UCSD-AML1 (cell line): ENCODE measurements around the gene SMIM10L2A.
A peak's percentile ranks its signal among the peaks of the same experiment; 100 is the strongest.
"Not testable (repeated sequence)": the region's sequence is repeated elsewhere in the genome, so short reads cannot be mapped to it uniquely, and the experiment has no call there.

Source experiments
- DNase-seq: peaks from one replicate; lab custom pipeline; 2025; ENCODE audit not compliant: unreplicated experiment; lab: John Stamatoyannopoulos, UW

SMIM10L2A gene

DNA sequence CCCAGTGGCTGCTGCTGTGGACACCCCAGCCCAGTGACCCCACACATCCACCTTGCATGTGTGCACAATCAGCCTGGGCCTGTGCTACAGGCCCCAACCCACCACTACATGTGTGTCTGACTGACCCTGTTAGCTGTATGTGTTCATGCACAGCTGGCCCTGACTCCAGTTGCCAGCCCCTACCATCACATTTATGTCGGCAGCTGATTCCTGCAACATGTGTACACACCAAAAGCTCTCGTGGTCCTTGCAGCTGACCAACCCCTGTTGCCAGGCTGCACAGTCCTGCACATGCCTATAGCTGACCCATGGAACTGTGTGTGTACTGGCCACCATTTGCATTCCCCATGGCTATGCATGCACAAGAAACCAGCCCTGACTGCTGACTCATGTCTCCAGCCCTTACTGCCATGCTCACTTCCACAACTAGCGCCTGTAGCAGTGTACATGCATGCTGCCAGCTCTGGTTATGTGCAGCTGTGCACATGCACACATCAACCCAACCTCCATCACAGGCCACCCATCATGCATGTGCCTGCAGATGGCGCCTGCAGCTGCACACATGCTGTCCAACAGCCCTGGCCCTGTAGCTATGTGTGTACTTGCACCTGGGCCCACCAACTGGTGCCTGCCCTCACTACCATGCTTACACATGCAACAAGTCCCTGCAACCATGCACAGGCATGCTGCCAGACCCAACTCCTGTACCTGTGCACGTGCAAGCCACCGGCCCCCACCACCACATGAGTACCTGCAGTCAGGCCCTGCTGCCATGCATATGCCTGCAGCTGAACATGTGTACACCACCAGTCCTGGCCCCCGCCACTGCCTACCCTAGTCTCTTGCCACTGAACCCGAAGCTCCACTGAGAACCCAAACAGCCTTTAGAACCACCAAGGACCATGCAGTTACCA is 28.1 kb downstream of the SMIM10L2A start:
- no peak for DNase-seq

DNA sequence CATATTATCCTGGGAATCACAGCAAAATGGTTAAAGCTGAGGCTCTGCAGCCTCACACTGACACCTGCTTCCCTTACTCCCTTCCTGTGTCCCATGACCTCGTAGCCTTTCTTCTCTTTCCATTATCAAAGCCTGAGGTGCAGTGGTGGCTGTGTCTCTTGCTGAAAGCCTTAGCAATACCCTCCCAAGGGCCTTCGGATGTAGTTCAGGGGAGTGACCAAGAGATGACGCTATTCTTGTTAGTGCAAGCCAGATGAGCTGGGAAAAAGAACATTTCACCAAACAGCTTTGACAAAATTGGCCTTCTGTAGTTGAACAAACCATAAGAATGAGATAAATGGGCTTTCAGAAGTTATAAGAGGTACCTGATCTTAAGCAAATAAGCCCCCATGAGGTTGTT is 31.6 kb downstream of the SMIM10L2A start:
- no peak for DNase-seq

DNA sequence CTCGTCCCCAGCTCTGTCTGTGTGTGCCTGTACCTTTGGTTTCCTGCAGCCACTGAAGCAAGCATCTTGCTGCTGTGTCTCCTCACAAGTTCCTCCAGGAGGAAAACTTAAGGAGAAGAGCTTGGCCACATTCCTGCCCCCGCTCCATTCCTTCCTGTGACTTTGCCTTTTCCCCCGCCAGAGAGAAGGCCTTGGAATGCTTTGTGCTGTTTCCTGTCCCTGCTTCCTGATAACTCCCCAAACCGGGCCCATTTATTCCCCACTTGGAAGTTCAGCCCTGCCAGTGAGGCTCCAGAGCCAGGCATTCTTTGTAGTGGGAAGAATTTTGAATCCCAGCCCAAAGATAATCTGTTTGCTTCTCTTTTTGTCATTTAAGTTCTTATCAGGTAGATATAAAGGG is 33.1 kb downstream of the SMIM10L2A start:
- DNase-seq = no peak

DNA sequence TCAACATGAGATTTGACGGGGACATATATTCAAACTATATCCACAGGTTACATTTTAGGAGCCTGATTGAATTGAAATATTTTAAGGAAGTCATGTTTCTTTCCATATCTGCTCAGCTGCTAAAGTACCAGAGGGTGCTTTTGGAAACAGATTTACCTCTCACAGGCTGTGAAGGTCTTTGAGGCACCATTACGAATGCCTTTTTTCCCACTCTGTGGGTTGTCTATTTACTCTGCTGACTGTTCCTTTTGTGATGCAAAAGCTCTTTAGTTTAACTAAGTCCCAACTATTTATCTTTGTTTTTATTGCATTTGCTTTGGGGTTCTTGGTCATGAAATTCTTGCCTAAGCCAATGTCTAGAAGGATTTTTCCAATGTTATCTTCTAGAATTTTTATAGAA is 40.0 kb downstream of the SMIM10L2A start:
- not testable (repeated sequence) for DNase-seq

DNA sequence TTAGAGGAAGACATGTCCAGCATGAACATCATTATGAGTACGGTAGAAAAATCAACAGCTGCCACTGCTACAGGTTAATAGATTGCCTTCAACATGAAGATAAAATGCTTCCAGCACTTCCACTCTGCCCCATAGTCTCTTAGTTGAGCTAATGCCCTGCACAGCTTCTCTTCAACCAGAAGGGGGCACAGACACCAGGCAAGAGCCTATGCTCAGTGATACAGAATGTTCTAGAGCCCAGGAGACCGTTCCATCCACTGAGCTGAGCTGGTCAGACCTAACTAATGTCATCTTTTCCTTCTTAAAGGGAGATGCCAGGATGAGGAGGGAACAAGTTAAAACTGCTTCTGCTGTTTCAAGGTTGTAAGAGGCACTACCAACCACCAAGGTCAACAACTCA is 42.2 kb downstream of the SMIM10L2A start:
- DNase-seq = no peak

DNA sequence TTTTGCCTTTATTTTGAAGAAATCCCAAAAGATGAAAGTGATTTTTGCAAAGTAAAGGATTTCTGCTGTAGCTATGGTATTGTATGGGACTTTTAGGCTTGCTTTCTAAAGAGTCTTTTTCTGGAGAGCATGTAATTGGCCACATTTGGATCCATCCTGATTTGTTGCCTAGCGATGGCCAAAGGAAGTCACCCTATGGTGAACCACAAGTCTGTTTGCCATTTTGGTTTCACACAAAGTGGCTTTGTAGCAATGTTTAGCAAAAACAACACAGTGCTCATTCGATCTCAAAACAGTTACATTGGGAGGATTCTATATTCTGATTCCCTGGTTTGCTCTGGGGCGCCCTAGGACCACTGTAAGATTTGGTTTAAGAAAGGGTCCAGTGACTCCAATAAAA is 54.6 kb downstream of the SMIM10L2A start:
- no peak for DNase-seq

DNA sequence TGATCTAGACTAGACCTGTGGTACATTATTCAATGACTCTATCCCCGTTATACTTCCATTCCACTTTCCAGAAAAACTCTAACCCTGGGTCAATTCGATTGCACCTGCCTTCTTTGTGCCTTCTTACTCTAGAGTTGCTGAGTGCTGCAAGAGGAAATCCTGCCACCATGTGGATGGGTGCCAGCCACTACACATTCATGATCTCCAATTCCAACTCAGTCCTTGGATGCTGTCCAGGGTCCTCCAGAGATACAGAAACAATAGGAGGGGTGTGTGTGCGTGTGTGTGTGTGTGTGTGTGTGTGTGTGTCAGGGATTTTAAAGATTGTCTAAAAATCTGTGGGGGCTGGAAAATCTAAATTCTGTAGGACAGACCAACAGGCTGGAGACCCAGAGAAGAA is 55.8 kb downstream of the SMIM10L2A start:
- DNase-seq = peak; percentile 35
